HG03521 (cell line): ENCODE measurements around the gene CT45A2.
"Not testable (repeated sequence)": the region's sequence is repeated elsewhere in the genome, so short reads cannot be mapped to it uniquely, and the experiment has no call there.

Experiments used
- ATAC-seq: cut with Tn5 transposase; IDR thresholded peaks from one replicate; pipeline ENCODE4 v1.9.1; 2021; ENCODE audit warnings: mild to moderate bottlenecking, moderate library complexity; ENCODE audit not compliant: unreplicated experiment

The CT45A2 gene

DNA sequence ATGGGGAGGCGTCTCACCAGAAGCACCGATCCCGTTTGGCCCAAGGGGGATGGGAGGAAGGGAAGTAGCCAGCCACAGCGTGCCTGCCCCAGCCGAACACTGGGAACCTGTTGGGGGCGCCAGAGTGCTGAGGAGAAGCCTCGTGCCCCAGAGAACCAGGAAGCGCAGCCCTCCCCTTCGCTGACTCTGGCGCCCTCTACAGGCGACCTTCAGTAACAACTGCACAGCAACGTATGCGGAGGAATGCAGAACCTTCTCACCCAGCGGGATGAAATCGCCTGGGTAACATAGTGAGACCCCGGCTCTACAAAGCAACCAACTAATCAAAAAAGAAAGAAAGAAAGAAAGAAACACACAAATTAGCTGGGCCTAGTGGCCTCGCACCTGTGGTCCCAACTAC lies at the start of gene CT45A2:
TSS of gene CT45A2 (minus strand) at position 101 of the 400 bp plus-strand sequence. CDS start 3,747 bp downstream, outside the sequence.
- ATAC-seq: not testable (repeated sequence)

DNA sequence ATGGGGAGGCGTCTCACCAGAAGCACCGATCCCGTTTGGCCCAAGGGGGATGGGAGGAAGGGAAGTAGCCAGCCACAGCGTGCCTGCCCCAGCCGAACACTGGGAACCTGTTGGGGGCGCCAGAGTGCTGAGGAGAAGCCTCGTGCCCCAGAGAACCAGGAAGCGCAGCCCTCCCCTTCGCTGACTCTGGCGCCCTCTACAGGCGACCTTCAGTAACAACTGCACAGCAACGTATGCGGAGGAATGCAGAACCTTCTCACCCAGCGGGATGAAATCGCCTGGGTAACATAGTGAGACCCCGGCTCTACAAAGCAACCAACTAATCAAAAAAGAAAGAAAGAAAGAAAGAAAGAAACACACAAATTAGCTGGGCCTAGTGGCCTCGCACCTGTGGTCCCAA lies 34.6 kb upstream of the CT45A2 start, which contains the start of gene CT45A8:
TSS of gene CT45A8 (minus strand) at position 101 of the 400 bp plus-strand sequence. CDS start 3,755 bp downstream, outside the sequence.
- ATAC-seq: not testable (repeated sequence)

- not testable (repeated sequence) for ATAC-seq
Measured at GRCh38 chrX:135837180-135837579, 17.4 kb upstream of the CT45A2 start, which contains the start of gene CT45A7. Gene CT45A7, minus strand, starts transcription at chrX:135837280. Its CDS starts 3,747 bp downstream, at chrX:135833533.

- not testable (repeated sequence) for ATAC-seq
Measured at GRCh38 chrX:135802687-135803086, 17.1 kb downstream of the CT45A2 start, which contains the start of gene CT45A6. Gene CT45A6, minus strand, starts transcription at chrX:135802787. Its CDS starts 3,794 bp downstream, at chrX:135798993.

DNA sequence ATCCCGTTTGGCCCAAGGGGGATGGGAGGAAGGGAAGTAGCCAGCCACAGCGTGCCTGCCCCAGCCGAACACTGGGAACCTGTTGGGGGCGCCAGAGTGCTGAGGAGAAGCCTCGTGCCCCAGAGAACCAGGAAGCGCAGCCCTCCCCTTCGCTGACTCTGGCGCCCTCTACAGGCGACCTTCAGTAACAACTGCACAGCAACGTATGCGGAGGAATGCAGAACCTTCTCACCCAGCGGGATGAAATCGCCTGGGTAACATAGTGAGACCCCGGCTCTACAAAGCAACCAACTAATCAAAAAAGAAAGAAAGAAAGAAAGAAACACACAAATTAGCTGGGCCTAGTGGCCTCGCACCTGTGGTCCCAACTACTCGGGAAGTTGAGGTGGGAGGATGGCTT lies 34.4 kb downstream of the CT45A2 start, which contains the start of gene CT45A5:
TSS of gene CT45A5 (minus strand) at position 101 of the 400 bp plus-strand sequence. CDS start 3,774 bp downstream, outside the sequence.
- ATAC-seq: not testable (repeated sequence)

GRCh38 chrX:135768091-135768490 lies 51.7 kb downstream of the CT45A2 start, which contains the start of gene CT45A3:
Gene CT45A3, minus strand, starts transcription at chrX:135768191. Its CDS starts 3,747 bp downstream, at chrX:135764444.
- not testable (repeated sequence) for ATAC-seq
